DND-41 (cell line): Measurements from ENCODE around the gene EMC8.
"Not testable (repeated sequence)": the region's sequence is repeated elsewhere in the genome, so short reads cannot be mapped to it uniquely, and the experiment has no call there.

ENCODE experiments used
- ATAC-seq: fragments of 200-7000 bp; cut with Tn5 transposase; 3 replicates; pipeline ENCODE4 v1.9.1; 2021; ENCODE audit warnings: low read depth; ENCODE audit not compliant: insufficient read depth
- DNase-seq: peaks from one replicate; pipeline ENCODE4 v3.0.0-alpha.2; 2020
- H2AFZ ChIP-seq: 2 replicates; pipeline ENCODE4 v1.6.0; 2012; ENCODE audit warnings: low read depth, low read length
- H3K27ac ChIP-seq: 2 replicates; pipeline ENCODE4 v1.5.1; 2012; ENCODE audit warnings: low read length, inconsistent platforms
- H3K27me3 ChIP-seq: fragments of 200-600 bp; sonication (generic); 2 replicates; pipeline ENCODE4 v1.6.0; 2012; ENCODE audit warnings: low read length, mild to moderate bottlenecking, inconsistent platforms; ENCODE audit not compliant: insufficient read depth, poor library complexity
- H3K36me3 ChIP-seq: 2 replicates; pipeline ENCODE4 v1.5.1; 2012; ENCODE audit warnings: low read length, inconsistent platforms; ENCODE audit not compliant: insufficient read depth
- H3K4me1 ChIP-seq: 2 replicates; pipeline ENCODE4 v1.5.1; 2012; ENCODE audit warnings: mild to moderate bottlenecking, low read length; ENCODE audit not compliant: insufficient read depth
- H3K4me2 ChIP-seq: 2 replicates; pipeline ENCODE4 v1.6.0; 2012; ENCODE audit warnings: mild to moderate bottlenecking, moderate library complexity, low read length, inconsistent platforms; ENCODE audit not compliant: insufficient read depth
- H3K4me3 ChIP-seq, 2 experiments: fragments of 200-600 bp in 1 of 2; shearing (Covaris generic) in 1 of 2; 2 replicates each; pipeline ENCODE4 v1.5.1; 2012 to 2016; ENCODE audit warnings: inconsistent platforms in 2 of 2, low read length in 2 of 2, mild to moderate bottlenecking in 2 of 2, low read depth in 1 of 2, moderate library complexity in 1 of 2
- H3K79me2 ChIP-seq: 2 replicates; pipeline ENCODE4 v1.6.0; 2012; ENCODE audit warnings: low read length, inconsistent platforms; ENCODE audit not compliant: insufficient read depth
- H3K9ac ChIP-seq: 2 replicates; pipeline ENCODE4 v1.6.0; 2012; ENCODE audit warnings: low read depth, mild to moderate bottlenecking, inconsistent platforms, low read length, moderate library complexity
- H3K9me3 ChIP-seq: 2 replicates; pipeline ENCODE4 v1.5.1; 2012; ENCODE audit warnings: low read length, moderate library complexity, mild to moderate bottlenecking, inconsistent platforms; ENCODE audit not compliant: insufficient read depth, severe bottlenecking
- H4K20me1 ChIP-seq: 2 replicates; pipeline ENCODE4 v1.6.0; 2012; ENCODE audit warnings: low read length; ENCODE audit not compliant: insufficient read depth
- EZH2 ChIP-seq: IDR thresholded peaks from 3 replicates; pipeline ENCODE4 v1.6.1; 2012; ENCODE audit warnings: borderline replicate concordance, low read depth, mild to moderate bottlenecking, moderate library complexity, low read length, inconsistent platforms; ENCODE audit not compliant: severe bottlenecking
- TF ChIP-seq, protein P1 (sequence below): IDR thresholded peaks from 2 replicates; pipeline ENCODE4 v1.5.1; 2012; ENCODE audit warnings: borderline replicate concordance, low read length, moderate library complexity, mild to moderate bottlenecking; ENCODE audit not compliant: poor library complexity, severe bottlenecking; ENCODE audit errors: extremely low read depth

EMC8 gene

DNA sequence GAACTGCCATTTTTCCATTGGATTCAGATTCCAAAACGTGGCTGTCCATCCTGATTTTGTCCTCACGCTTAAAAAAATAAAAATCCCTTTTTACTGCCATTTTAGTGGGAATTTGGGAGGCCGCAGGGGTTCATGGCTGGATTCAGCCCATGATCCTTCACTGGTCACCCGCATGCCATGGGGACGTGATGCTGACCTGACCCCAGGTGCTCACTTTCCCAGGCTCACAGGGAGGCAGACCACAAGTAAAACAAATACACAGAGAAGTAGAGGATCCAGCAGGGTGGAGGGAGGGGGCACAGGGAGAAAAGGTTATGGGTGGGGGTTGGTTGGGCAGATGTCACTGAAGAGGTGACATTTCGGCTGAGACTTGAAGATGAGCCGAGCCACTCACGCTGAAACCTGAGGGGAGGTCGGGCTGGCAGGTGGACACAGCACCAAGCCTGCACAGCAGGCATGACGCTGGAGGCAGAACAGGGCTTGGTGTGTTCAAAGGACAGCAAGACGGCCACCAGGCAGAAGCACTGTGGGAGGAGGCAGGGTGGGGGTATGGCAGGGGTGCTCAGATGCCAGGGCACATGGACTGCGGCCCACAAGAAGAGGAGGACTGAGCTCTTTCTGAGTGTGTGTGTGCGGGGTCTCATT, 10.9 kb upstream of the EMC8 start:
- Histone ChIP-seq H2AFZ (no peak overlapping the region), H3K36me3 (peaks cover 22% of the 10 kb centered on the region), H3K9ac (no peak overlapping the region), H3K4me1 (no peaks in the 10 kb centered on the region), H3K4me3 (no peak overlapping the region), H3K79me2 (no peaks in the 10 kb centered on the region), H3K9me3 (no peaks in the 10 kb centered on the region), H3K4me2 (no peak overlapping the region), H3K27ac (no peak overlapping the region), H3K27me3 (peaks cover 6% of the 10 kb centered on the region), H4K20me1 (peaks cover 3% of the 10 kb centered on the region; the same call in 1 of the 2 replicates)
- ATAC-seq (no peak), DNase-seq (no peak)
- TF ChIP-seq, protein P1, sequence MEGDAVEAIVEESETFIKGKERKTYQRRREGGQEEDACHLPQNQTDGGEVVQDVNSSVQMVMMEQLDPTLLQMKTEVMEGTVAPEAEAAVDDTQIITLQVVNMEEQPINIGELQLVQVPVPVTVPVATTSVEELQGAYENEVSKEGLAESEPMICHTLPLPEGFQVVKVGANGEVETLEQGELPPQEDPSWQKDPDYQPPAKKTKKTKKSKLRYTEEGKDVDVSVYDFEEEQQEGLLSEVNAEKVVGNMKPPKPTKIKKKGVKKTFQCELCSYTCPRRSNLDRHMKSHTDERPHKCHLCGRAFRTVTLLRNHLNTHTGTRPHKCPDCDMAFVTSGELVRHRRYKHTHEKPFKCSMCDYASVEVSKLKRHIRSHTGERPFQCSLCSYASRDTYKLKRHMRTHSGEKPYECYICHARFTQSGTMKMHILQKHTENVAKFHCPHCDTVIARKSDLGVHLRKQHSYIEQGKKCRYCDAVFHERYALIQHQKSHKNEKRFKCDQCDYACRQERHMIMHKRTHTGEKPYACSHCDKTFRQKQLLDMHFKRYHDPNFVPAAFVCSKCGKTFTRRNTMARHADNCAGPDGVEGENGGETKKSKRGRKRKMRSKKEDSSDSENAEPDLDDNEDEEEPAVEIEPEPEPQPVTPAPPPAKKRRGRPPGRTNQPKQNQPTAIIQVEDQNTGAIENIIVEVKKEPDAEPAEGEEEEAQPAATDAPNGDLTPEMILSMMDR: no peak

DNA sequence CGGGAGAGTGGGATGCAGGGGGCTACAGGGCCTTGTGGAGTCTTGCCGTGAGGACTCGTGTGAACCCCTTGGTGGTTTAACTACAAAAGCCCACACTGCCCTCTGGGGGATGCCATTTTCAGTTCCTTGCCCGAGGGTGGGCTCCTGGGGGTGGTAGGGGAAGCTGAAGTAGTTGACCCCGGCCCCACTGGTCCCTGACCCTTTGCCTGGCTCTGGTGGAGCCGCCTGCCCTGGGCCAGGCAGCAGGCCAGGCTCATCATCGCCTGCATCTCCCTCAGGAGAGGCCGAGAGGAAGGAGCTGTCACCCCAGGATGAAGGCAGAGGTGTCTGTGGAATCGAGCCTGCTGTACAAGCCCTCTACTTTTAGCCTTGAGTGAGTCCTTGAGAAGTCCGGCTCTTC, 10.3 kb upstream of the EMC8 start:
- Histone ChIP-seq H3K4me1 (no peaks in the 10 kb centered on the region), H3K4me3 (no peak overlapping the region), H3K27ac (no peak overlapping the region), H3K36me3 (peaks cover 28% of the 10 kb centered on the region), H4K20me1 (peaks cover 6% of the 10 kb centered on the region; the same call in 1 of the 2 replicates), H3K79me2 (no peaks in the 10 kb centered on the region), H2AFZ (no peak overlapping the region), H3K4me2 (no peak overlapping the region), H3K27me3 (peaks cover 6% of the 10 kb centered on the region), H3K9me3 (no peaks in the 10 kb centered on the region), H3K9ac (no peak overlapping the region)
- DNase-seq: no peak
- TF ChIP-seq, protein P1: no peak
- no peak for TF ChIP-seq EZH2
- no peak for ATAC-seq

DNA sequence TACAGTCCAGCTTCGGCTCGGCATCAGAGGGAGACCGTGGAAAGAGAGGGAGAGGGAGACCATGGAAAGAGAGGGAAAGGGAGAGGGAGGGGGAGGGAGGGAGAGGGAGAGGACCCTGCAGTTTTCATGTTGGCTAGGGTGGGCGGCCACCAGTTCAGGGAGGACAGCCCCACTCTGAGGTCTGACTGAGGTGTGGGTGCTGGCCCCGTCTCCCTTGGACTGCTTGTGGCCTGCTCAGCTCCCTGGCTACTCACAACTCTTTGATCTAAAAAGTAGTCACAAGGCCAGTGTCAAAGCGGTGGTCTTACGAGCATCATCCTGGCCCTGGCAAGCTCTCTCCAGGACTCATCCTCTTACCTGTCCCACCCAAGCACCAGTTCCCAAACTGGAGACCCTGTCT, 9.6 kb upstream of the EMC8 start:
- Histone ChIP-seq H3K9ac (no peak overlapping the region), H3K79me2 (peaks cover 1% of the 10 kb centered on the region; the same call in 1 of the 2 replicates), H2AFZ (no peak overlapping the region), H3K9me3 (no peaks in the 10 kb centered on the region), H3K4me3 (no peak overlapping the region), H3K4me2 (no peak overlapping the region), H4K20me1 (peaks cover 7% of the 10 kb centered on the region; the same call in 1 of the 2 replicates), H3K27ac (no peak overlapping the region), H3K4me1 (no peaks in the 10 kb centered on the region), H3K36me3 (peaks cover 32% of the 10 kb centered on the region), H3K27me3 (peaks cover 6% of the 10 kb centered on the region)
- TF ChIP-seq EZH2: no peak
- TF ChIP-seq, protein P1: no peak
- ATAC-seq (no peak), DNase-seq (no peak)

DNA sequence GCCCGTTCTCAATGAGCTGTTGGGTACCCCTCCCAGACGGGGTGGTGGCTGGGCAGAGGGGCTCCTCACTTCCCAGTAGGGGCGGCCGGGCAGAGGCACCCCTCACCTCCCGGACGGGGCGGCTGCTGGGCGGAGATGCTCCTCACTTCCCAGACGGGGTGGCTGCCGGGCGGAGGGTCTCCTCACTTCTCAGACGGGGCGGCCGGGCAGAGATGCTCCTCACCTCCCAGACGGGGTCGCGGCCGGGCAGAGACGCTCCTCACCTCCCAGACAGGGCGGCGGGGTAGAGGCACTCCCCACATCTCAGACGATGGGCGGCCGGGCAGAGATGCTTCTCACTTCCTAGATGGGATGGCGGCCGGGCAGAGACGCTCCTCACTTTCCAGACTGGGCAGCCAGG, 8.8 kb upstream of the EMC8 start:
- H3K79me2 ChIP-seq, H3K4me2 ChIP-seq, H3K9ac ChIP-seq, H3K4me3 ChIP-seq, H3K27me3 ChIP-seq, H3K4me1 ChIP-seq, ATAC-seq, H3K27ac ChIP-seq, H2AFZ ChIP-seq, H3K9me3 ChIP-seq, DNase-seq: not testable (repeated sequence)
- peaks cover 13% of the 10 kb centered on the region; the same call in 1 of the 2 replicates for H4K20me1 ChIP-seq
- H3K36me3 ChIP-seq: peaks cover 40% of the 10 kb centered on the region

DNA sequence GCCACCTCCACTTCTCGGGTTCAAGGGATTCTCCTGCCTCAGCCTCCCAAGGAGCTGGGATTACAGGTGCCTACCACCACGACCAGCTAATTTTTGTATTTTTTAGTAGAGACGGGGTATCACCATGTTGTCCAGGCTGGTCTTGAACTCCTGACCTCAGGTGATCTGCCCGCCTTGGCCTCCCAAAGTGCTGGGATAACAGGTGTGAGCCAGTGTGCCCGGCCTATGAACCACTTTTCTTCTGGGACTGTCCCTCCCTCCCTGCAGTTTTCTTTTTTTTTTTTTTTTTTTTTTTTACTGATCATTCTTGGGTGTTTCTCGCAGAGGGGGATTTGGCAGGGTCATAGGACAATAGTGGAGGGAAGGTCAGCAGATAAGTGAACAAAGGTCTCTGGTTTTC, 8.0 kb upstream of the EMC8 start:
- H3K27me3 ChIP-seq, DNase-seq, H3K9ac ChIP-seq, H3K4me3 ChIP-seq, H3K79me2 ChIP-seq, H2AFZ ChIP-seq, H3K4me1 ChIP-seq, H3K9me3 ChIP-seq, H3K27ac ChIP-seq, ATAC-seq, H3K4me2 ChIP-seq: not testable (repeated sequence)
- Histone ChIP-seq H3K36me3 (peaks cover 48% of the 10 kb centered on the region), H4K20me1 (peaks cover 18% of the 10 kb centered on the region; the same call in 1 of the 2 replicates)
